Endothelial cell of hepatic sinusoid (primary cell): ENCODE measurements around the gene SEMA3D.

Source experiments
- in situ Hi-C: cut with HindIII; loops from 2 replicates; pipeline ENCODE4 v1.10.0; 2017; ENCODE audit warnings: low sequenced_read_pairs

Gene SEMA3D

DNA sequence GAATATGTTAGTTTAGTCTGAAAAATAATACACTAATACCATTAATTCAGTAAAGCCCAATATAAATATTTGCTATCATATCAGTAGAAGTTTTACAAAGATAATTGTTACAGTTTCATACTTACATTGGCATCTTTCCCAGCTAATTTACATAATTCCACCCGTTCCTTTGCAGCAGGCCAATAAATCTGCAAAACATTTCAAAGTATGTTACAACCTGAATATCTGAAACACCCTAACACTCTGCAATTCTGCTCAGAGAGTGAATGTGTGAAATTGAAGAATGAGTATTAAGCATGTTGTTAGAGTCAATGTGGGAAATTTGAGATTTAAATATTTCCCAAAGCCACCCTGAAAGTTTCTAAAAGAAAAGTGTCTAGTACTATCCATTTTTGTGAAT, 105.5 kb downstream of the SEMA3D start:
- in situ Hi-C loops: no loop called here

DNA sequence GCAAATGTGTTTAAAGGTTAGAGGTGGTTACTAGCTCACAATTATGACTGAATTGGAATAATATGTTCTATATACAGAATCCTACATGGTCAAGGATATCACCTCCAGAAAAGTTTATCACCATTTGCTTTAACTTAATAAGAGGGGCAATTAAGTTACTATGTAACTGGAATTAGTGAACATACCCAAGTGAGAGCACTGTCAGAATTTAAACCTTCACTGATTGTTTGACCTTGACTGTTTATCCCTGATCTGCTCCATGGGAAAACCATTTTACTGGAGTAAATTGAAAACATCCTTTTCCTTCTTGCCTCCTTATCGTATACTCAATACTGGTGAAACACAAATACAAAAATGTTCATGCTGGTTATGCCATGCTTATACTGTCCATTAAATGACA, 107.4 kb downstream of the SEMA3D start:
- in situ Hi-C loops: no loop called here

GRCh38 chr7:85078181-85078580, 108.7 kb downstream of the SEMA3D start:
- in situ Hi-C loops: no loop called here

DNA sequence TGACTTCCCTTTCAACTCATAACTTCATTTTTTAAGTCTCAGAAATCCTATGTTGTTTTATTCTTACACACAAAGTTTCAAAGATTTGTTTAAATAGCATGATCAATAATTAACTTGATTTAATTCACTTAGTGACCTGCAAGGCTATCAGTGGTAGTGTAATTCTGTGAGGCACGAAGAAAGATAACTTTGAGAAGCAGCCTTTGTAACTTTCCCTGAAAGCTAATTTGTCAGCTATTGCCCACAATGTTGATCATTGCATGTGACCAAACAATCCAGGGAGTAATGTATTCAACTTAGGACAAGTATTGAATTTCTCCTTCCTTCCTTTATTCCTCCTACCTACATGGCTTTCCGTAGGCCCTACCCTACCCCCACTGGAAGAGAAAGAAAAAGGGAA, 111.0 kb downstream of the SEMA3D start:
- in situ Hi-C loops: no loop called here

GRCh38 chr7:85074992-85075391, 111.9 kb downstream of the SEMA3D start:
- in situ Hi-C loops: no loop called here

- in situ Hi-C loops: no loop called here
Measured at GRCh38 chr7:85074016-85074415, 112.8 kb downstream of the SEMA3D start.

DNA sequence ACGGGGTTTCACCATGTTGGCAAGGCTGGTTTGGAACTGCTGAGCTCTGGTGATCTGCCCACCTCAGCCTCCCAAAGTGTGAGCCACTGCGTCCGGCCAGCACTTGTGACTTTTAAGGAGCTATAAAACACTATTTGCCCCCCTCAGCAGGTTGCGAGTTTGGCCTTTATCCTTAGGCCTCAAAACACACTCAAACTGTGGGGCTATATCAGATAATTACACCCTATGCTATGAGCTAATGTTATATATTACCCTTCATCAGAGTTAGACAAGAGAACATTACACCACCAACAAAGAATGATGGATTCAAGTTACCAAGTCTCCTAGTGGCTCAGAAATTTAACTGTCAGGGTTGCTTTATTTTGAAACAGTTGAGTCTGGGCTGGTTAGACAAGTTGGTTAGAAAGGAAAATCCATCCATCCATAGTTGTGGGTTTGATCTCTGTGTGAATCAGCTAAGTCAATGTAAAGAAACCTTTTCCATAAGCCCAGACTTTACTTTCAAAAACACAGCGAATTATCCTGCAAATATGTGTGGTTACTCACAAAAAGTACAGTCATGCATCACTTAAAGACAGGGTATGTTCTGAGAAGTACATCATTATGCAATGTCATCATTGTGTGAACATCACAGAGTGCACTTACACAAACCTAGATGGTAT, 115.8 kb downstream of the SEMA3D start:
- in situ Hi-C loops: no loop called here

DNA sequence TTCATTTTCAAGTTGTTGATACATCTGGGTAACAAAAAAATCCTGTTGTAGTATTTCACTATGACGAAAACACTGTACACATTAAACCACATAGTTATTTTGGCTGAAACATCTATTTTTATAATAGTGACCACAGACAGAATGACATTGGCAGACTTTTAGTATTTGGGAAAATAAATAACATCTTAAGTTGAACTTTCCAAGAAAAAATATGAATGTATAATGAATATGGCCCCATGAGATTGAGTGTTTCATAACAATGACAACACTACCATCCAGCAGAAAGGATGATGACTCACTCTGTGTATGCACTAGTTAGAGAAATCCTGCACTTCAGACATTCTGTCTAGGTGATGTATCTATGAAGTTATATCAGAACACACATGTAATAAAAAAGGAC, 118.1 kb downstream of the SEMA3D start:
- in situ Hi-C loops: no loop called here

GRCh38 chr7:85067371-85067770, 119.5 kb downstream of the SEMA3D start:
- in situ Hi-C loops: no loop called here

- in situ Hi-C loops: no loop called here
Measured at GRCh38 chr7:85065888-85066485, 120.9 kb downstream of the SEMA3D start.

DNA sequence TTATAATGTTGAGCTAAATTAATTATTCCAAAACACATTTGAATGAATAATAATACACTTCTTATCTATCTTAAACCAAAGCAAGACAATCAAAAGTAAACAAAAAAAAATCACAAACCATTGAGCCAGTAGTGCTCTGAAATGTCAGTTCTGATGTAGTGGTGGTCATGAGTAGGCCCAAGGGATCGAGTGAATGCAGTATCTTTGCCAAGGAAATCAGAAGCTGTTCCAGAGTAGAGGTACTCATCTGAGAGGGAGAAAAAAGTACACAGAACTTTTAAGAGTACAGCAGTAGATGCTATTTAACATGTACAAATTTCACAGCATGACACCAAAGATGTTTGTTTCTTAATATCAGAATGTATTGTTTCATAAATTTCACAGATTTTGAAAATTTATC, 121.5 kb downstream of the SEMA3D start:
- in situ Hi-C loops: no loop called here

DNA sequence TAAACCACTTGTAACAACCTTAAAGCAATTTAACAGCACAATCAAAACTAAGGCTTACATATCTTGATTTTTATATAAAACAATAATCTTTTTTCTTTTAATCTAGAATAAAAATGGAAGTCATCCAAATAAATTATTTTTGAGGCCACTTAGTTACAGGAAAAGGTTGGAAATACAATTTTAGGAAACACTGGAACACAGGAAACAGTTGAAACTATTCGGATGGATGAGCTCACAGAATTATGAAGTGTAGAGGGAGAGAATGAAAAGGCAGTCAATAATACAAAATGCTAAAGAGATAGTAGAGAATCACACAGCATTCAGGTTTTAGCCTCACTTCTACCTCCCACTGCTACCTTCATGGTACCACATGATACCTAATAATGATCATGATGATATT, 124.2 kb downstream of the SEMA3D start:
- in situ Hi-C loops: no loop called here

- in situ Hi-C loops: no loop called here
Measured at GRCh38 chr7:85061456-85061855, 125.4 kb downstream of the SEMA3D start.

DNA sequence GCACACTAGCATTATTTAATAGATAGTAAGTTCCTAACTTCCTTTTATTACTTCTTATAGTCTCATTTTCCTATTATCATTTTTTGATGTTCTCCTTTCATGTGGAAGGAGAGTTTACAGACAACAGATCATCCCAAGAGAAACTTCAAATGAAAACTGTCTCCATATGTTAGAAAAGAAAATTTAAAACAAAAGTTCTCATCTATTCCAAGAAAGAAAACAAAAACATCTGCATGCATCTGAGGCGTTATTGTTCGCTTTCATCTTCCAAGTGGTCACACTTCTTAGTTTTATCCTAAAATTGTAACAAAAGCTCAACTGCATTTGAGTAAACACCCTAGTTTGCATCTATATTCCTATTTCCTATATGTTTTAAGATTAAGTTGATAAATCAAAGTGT, 126.2 kb downstream of the SEMA3D start:
- in situ Hi-C loops: no loop called here

GRCh38 chr7:85055906-85056305, 130.9 kb downstream of the SEMA3D start:
- in situ Hi-C loops: no loop called here

DNA sequence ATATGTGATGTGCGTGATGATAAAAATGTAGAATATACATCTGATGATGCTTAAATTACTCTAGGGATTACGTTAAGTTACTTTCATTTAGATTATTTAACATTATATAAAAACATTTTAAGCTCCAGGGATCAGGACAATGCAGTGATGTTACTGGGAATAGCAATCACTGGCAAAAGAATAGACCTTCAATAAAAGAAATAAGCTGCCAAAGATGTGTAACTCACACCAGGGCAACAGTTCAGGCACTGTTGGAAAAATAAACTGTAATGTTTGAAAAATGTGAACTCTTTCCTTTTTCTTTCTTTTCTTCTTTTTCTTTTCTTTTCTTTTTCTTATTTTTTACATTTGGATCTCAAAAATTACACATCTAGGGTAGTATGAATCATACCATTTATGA, 131.7 kb downstream of the SEMA3D start:
- in situ Hi-C loops: no loop called here

- in situ Hi-C loops: no loop called here
Measured at GRCh38 chr7:85054306-85054705, 132.6 kb downstream of the SEMA3D start.

GRCh38 chr7:85052894-85053293, 134.0 kb downstream of the SEMA3D start:
- in situ Hi-C loops: no loop called here

DNA sequence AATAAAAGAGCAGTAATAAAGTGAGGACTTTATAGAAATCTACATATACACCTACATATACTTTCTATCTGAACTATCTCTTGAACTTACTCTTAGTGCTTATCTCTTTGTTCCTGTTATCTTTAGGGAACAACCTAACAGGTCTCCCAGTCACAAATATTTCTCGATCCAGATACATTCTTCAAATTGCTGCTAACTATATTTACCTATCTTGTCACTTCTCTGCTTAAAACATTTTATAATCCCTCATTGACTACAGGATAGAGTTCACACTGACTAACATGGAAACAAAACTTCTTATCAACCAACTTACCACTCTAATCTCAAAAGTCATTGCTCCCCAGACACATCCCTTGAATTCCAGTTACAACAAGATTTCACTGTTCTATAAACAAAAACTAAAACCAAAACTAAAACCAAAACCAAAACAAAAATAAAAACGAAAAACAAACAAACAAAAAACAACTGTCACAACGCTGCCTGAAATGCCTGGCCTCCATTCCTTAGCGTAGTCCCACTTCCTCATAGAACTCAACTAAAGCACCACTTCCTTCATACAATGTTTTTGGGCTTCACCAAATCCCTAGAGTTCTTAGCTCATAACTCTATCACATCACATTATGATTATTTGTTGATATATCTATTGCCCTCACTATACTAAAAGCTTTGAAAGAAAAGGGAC, 134.7 kb downstream of the SEMA3D start:
- in situ Hi-C loops: no loop called here

DNA sequence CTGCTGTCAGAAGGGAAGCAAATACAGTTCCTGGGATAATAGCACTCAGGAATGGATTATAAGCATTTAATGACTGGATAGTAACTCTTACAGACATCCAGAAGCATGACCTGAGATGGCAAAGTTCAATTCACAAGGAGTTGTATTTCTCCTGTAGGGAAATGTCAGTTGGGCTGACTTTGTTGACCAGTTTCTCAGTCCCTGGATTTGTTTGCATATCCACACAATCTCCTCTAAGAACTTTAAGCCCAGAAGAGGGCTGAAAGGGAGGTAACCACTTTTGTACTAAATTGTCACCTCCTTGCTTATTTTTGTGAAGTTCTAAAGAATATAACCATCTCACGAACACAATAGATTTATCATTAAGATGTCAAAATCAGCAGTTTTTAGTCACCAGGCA, 140.3 kb downstream of the SEMA3D start:
- in situ Hi-C loops: loop anchor here (25.0 kb wide), 1 partner anchor 416 kb away; no protein-coding TSS in a partner anchor

GRCh38 chr7:85041605-85042216, 145.1 kb downstream of the SEMA3D start:
- in situ Hi-C loops: loop anchor here (25.0 kb wide), 1 partner anchor 421 kb away; no protein-coding TSS in a partner anchor
